ENCODE results near the gene GPR135. TPM values are rescaled to one million over a fixed set of nuclear protein-coding genes. Genes with fewer than 3 reads are reported as not detected.

Gene GPR135
- polyA plus RNA-seq, 1 donor from 2014 or later, result 3.0 TPM

GRCh38 chr14:59425322-59425935 is 39.8 kb downstream of the GPR135 start:
- TF ChIP-seq POLR2AphosphoS5 (IDR thresholded peaks at IDR 0.05) (no peak), REST (IDR thresholded peaks at IDR 0.05; ENCODE audit: borderline replicate concordance) (no peak), EZH2 (IDR thresholded peaks at IDR 0.05; ENCODE audit: borderline replicate concordance, insufficient read depth, low read length, poor library complexity, severe bottlenecking) (no peak), CTCF (IDR thresholded peaks at IDR 0.05; ENCODE audit: poor library complexity, severe bottlenecking) (no peak), EP300 (conservative IDR thresholded peaks at IDR 0.05; ENCODE audit: poor library complexity, severe bottlenecking) (no peak), SMC3 (conservative IDR thresholded peaks at IDR 0.05; ENCODE audit: poor library complexity) (no peak), RAD21 (conservative IDR thresholded peaks at IDR 0.05) (no peak), MXI1 (conservative IDR thresholded peaks at IDR 0.05; ENCODE audit: poor library complexity, severe bottlenecking) (no peak), TAF1 (IDR thresholded peaks at IDR 0.05; ENCODE audit: low read depth) (no peak)
- Histone ChIP-seq H3K4me2 (ENCODE audit: low read length) (no peak overlapping the region), H3K36me3 (ENCODE audit: insufficient read depth, low read length) (no peaks in the 10 kb centered on the region), H3F3A (ENCODE audit: insufficient read depth, low read length, poor library complexity, severe bottlenecking) (no peaks in the 10 kb centered on the region), H3K9me2 (ENCODE audit: insufficient read depth, low read length) (no peaks in the 10 kb centered on the region), H3K27me3 (ENCODE audit: insufficient read depth, low read depth, low read length) (no peaks in the 10 kb centered on the region), H2AFZ (ENCODE audit: low read depth, low read length) (no peak overlapping the region), H3K79me2 (replicated peaks; ENCODE audit: insufficient read depth, low read length) (no peaks in the 10 kb centered on the region), H3K27ac (ENCODE audit: low read length) (no peak overlapping the region), H3K9ac (ENCODE audit: low read length) (no peak overlapping the region), H4K20me1 (ENCODE audit: insufficient read depth) (no peaks in the 10 kb centered on the region), H3K9me3 (ENCODE audit: low read length) (no peaks in the 10 kb centered on the region), H3K4me3 (ENCODE audit: low read length) (no peak overlapping the region)

GRCh38 chr14:59424341-59425071 is 40.7 kb downstream of the GPR135 start:
- no peaks in the 10 kb centered on the region for H3K36me3 ChIP-seq (ENCODE audit: insufficient read depth, low read length)
- no peak overlapping the region for H3K4me2 ChIP-seq (ENCODE audit: low read length)
- H2AFZ ChIP-seq (ENCODE audit: low read depth, low read length), result no peak overlapping the region
- H3K27me3 ChIP-seq (ENCODE audit: insufficient read depth, low read depth, low read length), result no peaks in the 10 kb centered on the region
- H3K9me2 ChIP-seq (ENCODE audit: insufficient read depth, low read length), result no peaks in the 10 kb centered on the region
- no peak overlapping the region for H3K4me3 ChIP-seq (ENCODE audit: low read length)
- no peaks in the 10 kb centered on the region for H3K9me3 ChIP-seq (ENCODE audit: low read length)
- no peaks in the 10 kb centered on the region for H3K79me2 ChIP-seq (replicated peaks; ENCODE audit: insufficient read depth, low read length)
- no peak overlapping the region for H3K9ac ChIP-seq (ENCODE audit: low read length)
- TF ChIP-seq REST (IDR thresholded peaks at IDR 0.05; ENCODE audit: borderline replicate concordance) (no peak), TAF1 (IDR thresholded peaks at IDR 0.05; ENCODE audit: low read depth) (no peak), CTCF (IDR thresholded peaks at IDR 0.05; ENCODE audit: poor library complexity, severe bottlenecking) (no peak), MXI1 (conservative IDR thresholded peaks at IDR 0.05; ENCODE audit: poor library complexity, severe bottlenecking) (no peak), POLR2AphosphoS5 (IDR thresholded peaks at IDR 0.05) (no peak), EP300 (conservative IDR thresholded peaks at IDR 0.05; ENCODE audit: poor library complexity, severe bottlenecking) (no peak), EZH2 (IDR thresholded peaks at IDR 0.05; ENCODE audit: borderline replicate concordance, insufficient read depth, low read length, poor library complexity, severe bottlenecking) (no peak), SMC3 (conservative IDR thresholded peaks at IDR 0.05; ENCODE audit: poor library complexity) (no peak), RAD21 (conservative IDR thresholded peaks at IDR 0.05) (no peak)
- no peaks in the 10 kb centered on the region for H3F3A ChIP-seq (ENCODE audit: insufficient read depth, low read length, poor library complexity, severe bottlenecking)
- H4K20me1 ChIP-seq (ENCODE audit: insufficient read depth), result no peaks in the 10 kb centered on the region
- H3K27ac ChIP-seq (ENCODE audit: low read length), result no peak overlapping the region

Measured in neural cell (in vitro differentiated cells).